Activated T-helper 2 cell treated with anti-CD3 and anti-CD28 coated beads, Interferon-gamma antibody, Interleukin-2, Interleukin-4, amounts not matched to agents 10 μg/mL and 5 μg/mL and 100 μg/mL, durations not matched to agents 14 hours and 24 hours and 36 hours (primary cell): Measurements from ENCODE around the gene MYH2. TPM values are rescaled to one million over a fixed set of nuclear protein-coding genes. Genes with fewer than 3 reads are reported as not detected.

Experiments used
- DNase-seq: peaks from one replicate; pipeline ENCODE4 v3.0.0; 2021; ENCODE audit warnings: low spot score
- H3K27ac Mint-ChIP-seq: one replicate; pipeline ENCODE4 v1.8.0; 2021; ENCODE audit warnings: mixed read lengths
- H3K27me3 Mint-ChIP-seq: one replicate; pipeline ENCODE4 v1.8.0; 2021; ENCODE audit warnings: low read depth, mixed read lengths
- H3K36me3 Mint-ChIP-seq: one replicate; pipeline ENCODE4 v1.8.0; 2021; ENCODE audit warnings: low read depth, mixed read lengths
- H3K4me1 Mint-ChIP-seq: one replicate; pipeline ENCODE4 v1.8.0; 2021; ENCODE audit warnings: low read depth, mixed read lengths
- H3K4me3 Mint-ChIP-seq: one replicate; pipeline ENCODE4 v1.8.0; 2021; ENCODE audit warnings: low read depth, mild to moderate bottlenecking, moderate library complexity, mixed read lengths
- H3K9me3 Mint-ChIP-seq: one replicate; pipeline ENCODE4 v1.8.0; 2021; ENCODE audit warnings: mixed read lengths
- intact Hi-C: fragments of 100-400 bp; cut with micrococcal nuclease; formaldehyde crosslinking; loops from one replicate; pipeline ENCODE4 v1.15.1; 2023
- total RNA-seq: library from RNA; stranded (reverse); gene quantifications from 2 replicates; pipeline ENCODE4 v1.2.3, GENCODE V29; 2022

The MYH2 gene
- total RNA-seq, 1 donor from 2014 or later: not detected

GRCh38 chr17:10492004-10492403, 57.5 kb downstream of the MYH2 start:
- DNase-seq: no peak
- Mint-ChIP-seq H3K4me3 (no peak overlapping the region), H3K27ac (no peak overlapping the region), H3K27me3 (no peaks in the 10 kb centered on the region), H3K9me3 (peaks cover 32% of the 10 kb centered on the region), H3K4me1 (no peaks in the 10 kb centered on the region), H3K36me3 (no peaks in the 10 kb centered on the region)
- intact Hi-C loops: no loop called here

GRCh38 chr17:10482252-10482651, 67.2 kb downstream of the MYH2 start:
- Mint-ChIP-seq H3K4me3 (no peak overlapping the region), H3K36me3 (no peaks in the 10 kb centered on the region), H3K9me3 (peaks cover 27% of the 10 kb centered on the region), H3K27me3 (no peaks in the 10 kb centered on the region), H3K4me1 (no peaks in the 10 kb centered on the region), H3K27ac (no peak overlapping the region)
- no peak for DNase-seq
- intact Hi-C loops: no loop called here

GRCh38 chr17:10477701-10478100, 71.8 kb downstream of the MYH2 start:
- Mint-ChIP-seq H3K4me3 (no peak overlapping the region), H3K9me3 (peaks cover 4% of the 10 kb centered on the region), H3K27ac (no peak overlapping the region), H3K4me1 (no peaks in the 10 kb centered on the region), H3K36me3 (no peaks in the 10 kb centered on the region), H3K27me3 (no peaks in the 10 kb centered on the region)
- intact Hi-C loops: no loop called here
- DNase-seq: no peak

- H3K4me3 Mint-ChIP-seq: no peak overlapping the region
- H3K27ac Mint-ChIP-seq: no peak overlapping the region
- H3K27me3 Mint-ChIP-seq: no peaks in the 10 kb centered on the region
- DNase-seq: no peak
- intact Hi-C loops: no loop called here
- no peaks in the 10 kb centered on the region for H3K36me3 Mint-ChIP-seq
- no peaks in the 10 kb centered on the region for H3K4me1 Mint-ChIP-seq
- H3K9me3 Mint-ChIP-seq: no peaks in the 10 kb centered on the region
Observed at GRCh38 chr17:10474536-10474935, 74.9 kb downstream of the MYH2 start.

- DNase-seq: no peak
- no peaks in the 10 kb centered on the region for H3K4me1 Mint-ChIP-seq
- H3K36me3 Mint-ChIP-seq: no peaks in the 10 kb centered on the region
- no peak overlapping the region for H3K27ac Mint-ChIP-seq
- H3K9me3 Mint-ChIP-seq: no peaks in the 10 kb centered on the region
- intact Hi-C loops: no loop called here
- no peaks in the 10 kb centered on the region for H3K27me3 Mint-ChIP-seq
- no peak overlapping the region for H3K4me3 Mint-ChIP-seq
Observed at GRCh38 chr17:10471858-10472257, 77.6 kb downstream of the MYH2 start.

Other genes with a start within 250 kb of the MYH2 start
- not detected in 2 replicates for gene MYH13, start 176.7 kb downstream of the MYH2 start, total RNA-seq
- gene MYH8, start 127.7 kb downstream of the MYH2 start, total RNA-seq: not detected in 2 replicates
- not detected in 2 replicates for gene MYH4, start 80.1 kb downstream of the MYH2 start, total RNA-seq
- gene MYH1, start 31.1 kb downstream of the MYH2 start, total RNA-seq: not detected in 2 replicates
- 3.9 and 4.6 TPM in 2 replicates for gene MYH3, start 107.7 kb upstream of the MYH2 start, total RNA-seq
- gene SCO1, start 147.9 kb upstream of the MYH2 start, total RNA-seq: 35.4 and 37.0 TPM in 2 replicates
- gene ADPRM, start 147.9 kb upstream of the MYH2 start, total RNA-seq: 10.3 and 10.5 TPM in 2 replicates
- 0.21 and 0.90 TPM in 2 replicates for gene TMEM220, start 180.4 kb upstream of the MYH2 start, total RNA-seq